ENCODE results near the gene LYPLA2. TPM values are rescaled to one million over a fixed set of nuclear protein-coding genes. Genes with fewer than 3 reads are reported as not detected.
"Not testable (repeated sequence)": the region's sequence is repeated elsewhere in the genome, so short reads cannot be mapped to it uniquely, and the experiment has no call there.

LYPLA2 gene
- total RNA-seq, 1 donor from 2014 or later = 21.9 TPM

- Histone ChIP-seq H3K4me3 (ENCODE audit: low read length in 3 of 3) (peak within 1 kb of the TSS; percentile 92 to 97 (median 95)), H3K27ac (ENCODE audit: low read depth, low read length) (peak within 1 kb of the TSS; percentile 88), H3K9me3 (ENCODE audit: control insufficient read depth in 3 of 3, low read length in 3 of 3) (no peaks in the 10 kb centered on the region), H3K27me3 (ENCODE audit: control insufficient read depth in 3 of 3, insufficient read depth in 3 of 3, low read length in 3 of 3) (no peaks in the 10 kb centered on the region), H3K4me1 (ENCODE audit: control insufficient read depth in 3 of 3, insufficient read depth in 3 of 3, low read length in 3 of 3) (peaks cover 18 to 23% (median 19%) of the 10 kb centered on the region in 3 donors), H3K9ac (ENCODE audit: low read depth in 1 of 3, low read length in 3 of 3) (peak within 1 kb of the TSS; percentile 92 to 99 (median 94)), H3K36me3 (ENCODE audit: control insufficient read depth in 3 of 3, insufficient read depth in 3 of 3, low read length in 3 of 3) (peaks cover 4 to 8% (median 8%) of the 10 kb centered on the region in 3 donors)
Observed at GRCh38 chr1:23777979-23778814, 12.7 kb upstream of the LYPLA2 start, which contains the start of gene PITHD1. PITHD1 (plus strand) TSS chr1:23778418; CDS start chr1:23778516, 98 bp downstream.

GRCh38 chr1:23779826-23780371, 11.0 kb upstream of the LYPLA2 start:
- Histone ChIP-seq H3K4me3 (ENCODE audit: low read length in 3 of 3) (no peak overlapping the region), H3K9me3 (ENCODE audit: control insufficient read depth in 3 of 3, low read length in 3 of 3) (no peaks in the 10 kb centered on the region), H3K9ac (ENCODE audit: low read depth in 1 of 3, low read length in 3 of 3) (peak overlapping the region in 1 of 3 donors; percentile 92), H3K27ac (ENCODE audit: low read depth, low read length) (no peak overlapping the region), H3K36me3 (ENCODE audit: control insufficient read depth in 3 of 3, insufficient read depth in 3 of 3, low read length in 3 of 3) (peaks cover 5 to 11% (median 8%) of the 10 kb centered on the region in 3 donors), H3K4me1 (ENCODE audit: control insufficient read depth in 3 of 3, insufficient read depth in 3 of 3, low read length in 3 of 3) (peaks cover 18 to 23% (median 20%) of the 10 kb centered on the region in 3 donors), H3K27me3 (ENCODE audit: control insufficient read depth in 3 of 3, insufficient read depth in 3 of 3, low read length in 3 of 3) (no peaks in the 10 kb centered on the region)

GRCh38 chr1:23783141-23783540, 7.8 kb upstream of the LYPLA2 start:
- H3K9me3 ChIP-seq (ENCODE audit: control insufficient read depth in 3 of 3, low read length in 3 of 3); H3K9ac ChIP-seq (ENCODE audit: low read depth in 1 of 3, low read length in 3 of 3); H3K4me3 ChIP-seq (ENCODE audit: low read length in 3 of 3); H3K27me3 ChIP-seq (ENCODE audit: control insufficient read depth in 3 of 3, insufficient read depth in 3 of 3, low read length in 3 of 3); H3K27ac ChIP-seq (ENCODE audit: low read depth, low read length): not testable (repeated sequence)
- peaks cover 9 to 21% (median 19%) of the 10 kb centered on the region in 3 donors for H3K4me1 ChIP-seq (ENCODE audit: control insufficient read depth in 3 of 3, insufficient read depth in 3 of 3, low read length in 3 of 3)
- H3K36me3 ChIP-seq (ENCODE audit: control insufficient read depth in 3 of 3, insufficient read depth in 3 of 3, low read length in 3 of 3) = peaks cover 22 to 33% (median 32%) of the 10 kb centered on the region in 3 donors

GRCh38 chr1:23784846-23785245, 6.1 kb upstream of the LYPLA2 start:
- peaks cover 24 to 36% (median 32%) of the 10 kb centered on the region in 3 donors for H3K36me3 ChIP-seq (ENCODE audit: control insufficient read depth in 3 of 3, insufficient read depth in 3 of 3, low read length in 3 of 3)

GRCh38 chr1:23787701-23788100, 3.2 kb upstream of the LYPLA2 start:
- no peak overlapping the region for H3K27ac ChIP-seq (ENCODE audit: low read depth, low read length)
- no peaks in the 10 kb centered on the region for H3K9me3 ChIP-seq (ENCODE audit: control insufficient read depth in 3 of 3, low read length in 3 of 3)
- no peak overlapping the region for H3K4me3 ChIP-seq (ENCODE audit: low read length in 3 of 3)
- H3K36me3 ChIP-seq (ENCODE audit: control insufficient read depth in 3 of 3, insufficient read depth in 3 of 3, low read length in 3 of 3) = peaks cover 16 to 30% (median 29%) of the 10 kb centered on the region in 3 donors
- no peaks in the 10 kb centered on the region for H3K27me3 ChIP-seq (ENCODE audit: control insufficient read depth in 3 of 3, insufficient read depth in 3 of 3, low read length in 3 of 3)
- no peak overlapping the region for H3K9ac ChIP-seq (ENCODE audit: low read depth in 1 of 3, low read length in 3 of 3)
- peaks cover 21 to 30% (median 27%) of the 10 kb centered on the region in 3 donors for H3K4me1 ChIP-seq (ENCODE audit: control insufficient read depth in 3 of 3, insufficient read depth in 3 of 3, low read length in 3 of 3)

More at GRCh38 chr1:23784846-23785245, 6.1 kb upstream of the LYPLA2 start:
- Histone ChIP-seq H3K27me3 (ENCODE audit: control insufficient read depth in 3 of 3, insufficient read depth in 3 of 3, low read length in 3 of 3) (no peaks in the 10 kb centered on the region), H3K9ac (ENCODE audit: low read depth in 1 of 3, low read length in 3 of 3) (no peak overlapping the region), H3K4me1 (ENCODE audit: control insufficient read depth in 3 of 3, insufficient read depth in 3 of 3, low read length in 3 of 3) (peaks cover 0 to 8% (median 7%) of the 10 kb centered on the region in 3 donors), H3K9me3 (ENCODE audit: control insufficient read depth in 3 of 3, low read length in 3 of 3) (no peaks in the 10 kb centered on the region), H3K4me3 (ENCODE audit: low read length in 3 of 3) (no peak overlapping the region), H3K27ac (ENCODE audit: low read depth, low read length) (no peak overlapping the region)

- H3K9ac ChIP-seq (ENCODE audit: low read depth in 1 of 3, low read length in 3 of 3) = no peak overlapping the region
Observed at GRCh38 chr1:23788695-23789094, 2.2 kb upstream of the LYPLA2 start.

GRCh38 chr1:23791516-23792047, 637 bp downstream of the LYPLA2 start:
- peak overlapping the region; percentile 88 to 91 (median 91) for H3K9ac ChIP-seq (ENCODE audit: low read depth in 1 of 3, low read length in 3 of 3)
- H3K27ac ChIP-seq (ENCODE audit: low read depth, low read length) = peak overlapping the region; percentile 54
- no peaks in the 10 kb centered on the region for H3K27me3 ChIP-seq (ENCODE audit: control insufficient read depth in 3 of 3, insufficient read depth in 3 of 3, low read length in 3 of 3)
- H3K9me3 ChIP-seq (ENCODE audit: control insufficient read depth in 3 of 3, low read length in 3 of 3) = no peaks in the 10 kb centered on the region
- H3K36me3 ChIP-seq (ENCODE audit: control insufficient read depth in 3 of 3, insufficient read depth in 3 of 3, low read length in 3 of 3) = peaks cover 17 to 28% (median 22%) of the 10 kb centered on the region in 3 donors
- peak overlapping the region; percentile 92 to 95 (median 93) for H3K4me3 ChIP-seq (ENCODE audit: low read length in 3 of 3)
- H3K4me1 ChIP-seq (ENCODE audit: control insufficient read depth in 3 of 3, insufficient read depth in 3 of 3, low read length in 3 of 3) = peaks cover 28 to 39% (median 33%) of the 10 kb centered on the region in 3 donors

More at GRCh38 chr1:23788695-23789094, 2.2 kb upstream of the LYPLA2 start:
- Histone ChIP-seq H3K9me3 (ENCODE audit: control insufficient read depth in 3 of 3, low read length in 3 of 3) (no peaks in the 10 kb centered on the region), H3K4me1 (ENCODE audit: control insufficient read depth in 3 of 3, insufficient read depth in 3 of 3, low read length in 3 of 3) (peaks cover 28 to 39% (median 35%) of the 10 kb centered on the region in 3 donors), H3K27ac (ENCODE audit: low read depth, low read length) (no peak overlapping the region), H3K36me3 (ENCODE audit: control insufficient read depth in 3 of 3, insufficient read depth in 3 of 3, low read length in 3 of 3) (peaks cover 18 to 34% (median 28%) of the 10 kb centered on the region in 3 donors), H3K27me3 (ENCODE audit: control insufficient read depth in 3 of 3, insufficient read depth in 3 of 3, low read length in 3 of 3) (no peaks in the 10 kb centered on the region), H3K4me3 (ENCODE audit: low read length in 3 of 3) (no peak overlapping the region)

- H3K27ac ChIP-seq (ENCODE audit: low read depth, low read length) = no peak overlapping the region
- H3K4me3 ChIP-seq (ENCODE audit: low read length in 3 of 3) = peak overlapping the region; percentile 30 to 58 (median 35)
- H3K27me3 ChIP-seq (ENCODE audit: control insufficient read depth in 3 of 3, insufficient read depth in 3 of 3, low read length in 3 of 3) = no peaks in the 10 kb centered on the region
- peaks cover 17 to 24% (median 20%) of the 10 kb centered on the region in 3 donors for H3K36me3 ChIP-seq (ENCODE audit: control insufficient read depth in 3 of 3, insufficient read depth in 3 of 3, low read length in 3 of 3)
- peak overlapping the region; percentile 16 to 70 (median 66) for H3K9ac ChIP-seq (ENCODE audit: low read depth in 1 of 3, low read length in 3 of 3)
- H3K4me1 ChIP-seq (ENCODE audit: control insufficient read depth in 3 of 3, insufficient read depth in 3 of 3, low read length in 3 of 3) = peaks cover 28 to 37% (median 32%) of the 10 kb centered on the region in 3 donors
- no peaks in the 10 kb centered on the region for H3K9me3 ChIP-seq (ENCODE audit: control insufficient read depth in 3 of 3, low read length in 3 of 3)
Observed at GRCh38 chr1:23792151-23792945, 1.4 kb downstream of the LYPLA2 start.

GRCh38 chr1:23793018-23793781, 2.3 kb downstream of the LYPLA2 start:
- no peaks in the 10 kb centered on the region for H3K9me3 ChIP-seq (ENCODE audit: control insufficient read depth in 3 of 3, low read length in 3 of 3)
- H3K27ac ChIP-seq (ENCODE audit: low read depth, low read length) = no peak overlapping the region
- peaks cover 18 to 19% (median 19%) of the 10 kb centered on the region in 3 donors for H3K36me3 ChIP-seq (ENCODE audit: control insufficient read depth in 3 of 3, insufficient read depth in 3 of 3, low read length in 3 of 3)
- H3K27me3 ChIP-seq (ENCODE audit: control insufficient read depth in 3 of 3, insufficient read depth in 3 of 3, low read length in 3 of 3) = no peaks in the 10 kb centered on the region
- H3K4me1 ChIP-seq (ENCODE audit: control insufficient read depth in 3 of 3, insufficient read depth in 3 of 3, low read length in 3 of 3) = peaks cover 28 to 37% (median 31%) of the 10 kb centered on the region in 3 donors
- peak overlapping the region in 2 of 3 donors; percentile 16 to 40 for H3K9ac ChIP-seq (ENCODE audit: low read depth in 1 of 3, low read length in 3 of 3)
- no peak overlapping the region for H3K4me3 ChIP-seq (ENCODE audit: low read length in 3 of 3)
